Sigmoid colon (tissue), 7 donors: ENCODE results near the gene BIVM. TPM values are rescaled to one million over a fixed set of nuclear protein-coding genes. Genes with fewer than 3 reads are reported as not detected.

Source experiments
- DNase-seq: peaks from one replicate; pipeline ENCODE4 v3.0.0-alpha.2; 2019
- H3K27ac ChIP-seq, 4 donors: fragments of 200-600 bp; sonication (generic); one replicate each; pipeline ENCODE4 v1.5.1; 2016 to 2019; ENCODE audit warnings: mild to moderate bottlenecking in 1 of 4
- H3K27me3 ChIP-seq, 3 donors: fragments of 200-600 bp; sonication (generic); one replicate each; pipeline ENCODE4 v1.5.1; 2019; ENCODE audit warnings: mild to moderate bottlenecking in 1 of 3
- H3K36me3 ChIP-seq, 4 donors: fragments of 200-600 bp; sonication (generic); one replicate each; pipeline ENCODE4 v1.5.1; 2016 to 2019
- H3K4me1 ChIP-seq, 4 donors: fragments of 200-600 bp; sonication (generic); one replicate each; pipeline ENCODE4 v1.5.1; 2017 to 2019
- H3K4me3 ChIP-seq, 4 donors: fragments of 200-600 bp; sonication (generic); one replicate each; pipeline ENCODE4 v1.5.1; 2017 to 2019; ENCODE audit warnings: mild to moderate bottlenecking in 2 of 4, moderate library complexity in 1 of 4
- H3K9me3 ChIP-seq, 4 donors: fragments of 200-600 bp in 3 of 4; sonication (generic) in 3 of 4; one replicate each; pipeline versions ENCODE4 v1.5.1 to v1.6.1; 2013 to 2019
- EP300 ChIP-seq, 4 donors: sonication (generic); formaldehyde crosslinking; IDR thresholded peaks; one replicate each; pipeline ENCODE4 v1.6.1; 2017; ENCODE audit warnings: antibody characterized with exemption in 4 of 4
- POLR2A ChIP-seq, 2 donors: fragments of 450-650 bp; IDR thresholded peaks; one replicate each; pipeline ENCODE4 v1.6.1; 2016; ENCODE audit warnings: antibody characterized with exemption in 2 of 2, mild to moderate bottlenecking in 2 of 2, moderate library complexity in 2 of 2
- POLR2AphosphoS5 ChIP-seq, 4 donors: sonication (generic); formaldehyde crosslinking; IDR thresholded peaks; one replicate each; pipeline ENCODE4 v1.6.1; 2017; ENCODE audit warnings: antibody characterized with exemption in 4 of 4
- WGBS, 2 donors: extraction: QIAGEN DNeasy Blood & Tissue Kit; methylation state at CpG; one replicate each; pipeline ENCODE4 v1.1.7; 2013; 5-methylcytosine and 5-hydroxymethylcytosine counted together
- intact Hi-C: fragments of 100-400 bp; cut with DNase I; formaldehyde crosslinking; loops from one replicate; pipeline ENCODE4 v1.15.1; 2023
- polyA plus RNA-seq, 3 donors: library from polyadenylated mRNA; stranded (reverse); fragments of 200-250 nt; gene quantifications; one replicate each; pipeline ENCODE4 v1.2.3, GENCODE V29; 2013
- total RNA-seq, 4 donors: library from RNA; depleted of rRNA; stranded (reverse); fragments of >200 nt; gene quantifications; one replicate each; pipeline ENCODE4 v1.1.0, GENCODE V29; 2016
- TF ChIP-seq, protein P1 (sequence below), 4 experiments: fragments of 450-650 bp in 3 of 4; fragments of 200-600 bp in 1 of 4; IDR thresholded peaks; one replicate each; pipeline ENCODE4 v1.5.1; 2016 to 2019; ENCODE audit warnings: antibody characterized with exemption in 4 of 4, mild to moderate bottlenecking in 3 of 4, moderate library complexity in 2 of 4
- donor health status: healthy with polysubstance abuse.
- donor health status: Bipolar disorder and iron deficiency.
- donor health status: healthy.

The BIVM gene
- total and polyA plus RNA-seq, 7 donors, result 5.4 to 31.0 (median 14.8) TPM

DNA sequence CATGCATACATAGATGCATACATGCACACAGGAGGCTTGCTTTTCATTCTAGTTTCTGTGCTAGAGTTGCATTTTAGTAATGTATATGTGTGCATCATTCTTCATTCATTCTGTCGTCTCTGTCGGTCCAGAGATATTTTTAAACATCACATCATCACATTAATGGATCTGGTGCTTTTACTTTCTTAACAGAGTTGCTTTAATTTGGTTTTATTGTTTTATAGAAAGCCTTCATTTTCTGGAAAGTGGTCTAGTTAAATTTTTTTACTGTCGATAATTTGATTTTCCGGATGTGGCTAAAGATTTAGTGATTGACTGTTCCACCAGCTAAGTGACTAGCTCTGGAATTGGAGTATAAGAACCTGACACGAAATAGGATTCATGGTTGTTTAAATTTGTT lies 16.9 kb downstream of the BIVM start:
- Histone ChIP-seq H3K27me3 (no peaks in the 10 kb centered on the region), H3K36me3 (peaks cover 0 to 28% (median 6%) of the 10 kb centered on the region in 4 donors), H3K9me3 (no peaks in the 10 kb centered on the region), H3K4me1 (peaks cover 0 to 12% (median 3%) of the 10 kb centered on the region in 4 donors), H3K4me3 (no peak overlapping the region), H3K27ac (no peak overlapping the region)
- no peak for DNase-seq
- TF ChIP-seq POLR2A (IDR thresholded peaks at IDR 0.05), result no peak
- WGBS, 2 donors, result 91 to 93% methylated on average over 5 of the region's 5 CpGs
- intact Hi-C loops, result no loop called here

DNA sequence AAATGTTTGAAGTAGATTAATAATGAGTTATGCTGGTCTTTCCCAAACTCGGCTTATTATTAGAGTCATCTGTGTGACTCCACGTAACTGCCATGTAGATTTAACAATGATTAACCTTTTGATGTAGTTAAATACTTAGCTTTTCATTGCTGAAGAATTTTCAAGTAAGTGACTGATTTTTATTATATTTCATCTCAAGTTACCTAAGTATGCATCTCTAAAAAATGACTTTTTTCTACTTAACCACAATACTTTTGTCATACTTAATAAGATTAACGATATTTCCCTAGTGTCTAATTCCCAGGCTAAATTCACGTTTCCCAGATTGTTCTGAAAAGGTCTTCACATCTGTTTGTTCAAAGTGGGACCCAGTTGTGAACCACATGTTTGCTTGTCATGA lies 17.8 kb downstream of the BIVM start:
- TF ChIP-seq, protein P1, sequence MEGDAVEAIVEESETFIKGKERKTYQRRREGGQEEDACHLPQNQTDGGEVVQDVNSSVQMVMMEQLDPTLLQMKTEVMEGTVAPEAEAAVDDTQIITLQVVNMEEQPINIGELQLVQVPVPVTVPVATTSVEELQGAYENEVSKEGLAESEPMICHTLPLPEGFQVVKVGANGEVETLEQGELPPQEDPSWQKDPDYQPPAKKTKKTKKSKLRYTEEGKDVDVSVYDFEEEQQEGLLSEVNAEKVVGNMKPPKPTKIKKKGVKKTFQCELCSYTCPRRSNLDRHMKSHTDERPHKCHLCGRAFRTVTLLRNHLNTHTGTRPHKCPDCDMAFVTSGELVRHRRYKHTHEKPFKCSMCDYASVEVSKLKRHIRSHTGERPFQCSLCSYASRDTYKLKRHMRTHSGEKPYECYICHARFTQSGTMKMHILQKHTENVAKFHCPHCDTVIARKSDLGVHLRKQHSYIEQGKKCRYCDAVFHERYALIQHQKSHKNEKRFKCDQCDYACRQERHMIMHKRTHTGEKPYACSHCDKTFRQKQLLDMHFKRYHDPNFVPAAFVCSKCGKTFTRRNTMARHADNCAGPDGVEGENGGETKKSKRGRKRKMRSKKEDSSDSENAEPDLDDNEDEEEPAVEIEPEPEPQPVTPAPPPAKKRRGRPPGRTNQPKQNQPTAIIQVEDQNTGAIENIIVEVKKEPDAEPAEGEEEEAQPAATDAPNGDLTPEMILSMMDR (IDR thresholded peaks at IDR 0.05), result no peak
- TF ChIP-seq POLR2A (IDR thresholded peaks at IDR 0.05), result no peak
- TF ChIP-seq POLR2AphosphoS5 (IDR thresholded peaks at IDR 0.05), result no peak
- no peak for TF ChIP-seq EP300 (IDR thresholded peaks at IDR 0.05)
- Histone ChIP-seq H3K4me1 (peaks cover 0 to 12% (median 3%) of the 10 kb centered on the region in 4 donors), H3K4me3 (no peak overlapping the region), H3K36me3 (peaks cover 0 to 34% (median 6%) of the 10 kb centered on the region in 4 donors), H3K27ac (no peak overlapping the region), H3K9me3 (no peaks in the 10 kb centered on the region), H3K27me3 (no peaks in the 10 kb centered on the region)
- 92 to 93% methylated on average over 4 of the region's 4 CpGs for WGBS, 2 donors
- intact Hi-C loops, result no loop called here
- no peak for DNase-seq

DNA sequence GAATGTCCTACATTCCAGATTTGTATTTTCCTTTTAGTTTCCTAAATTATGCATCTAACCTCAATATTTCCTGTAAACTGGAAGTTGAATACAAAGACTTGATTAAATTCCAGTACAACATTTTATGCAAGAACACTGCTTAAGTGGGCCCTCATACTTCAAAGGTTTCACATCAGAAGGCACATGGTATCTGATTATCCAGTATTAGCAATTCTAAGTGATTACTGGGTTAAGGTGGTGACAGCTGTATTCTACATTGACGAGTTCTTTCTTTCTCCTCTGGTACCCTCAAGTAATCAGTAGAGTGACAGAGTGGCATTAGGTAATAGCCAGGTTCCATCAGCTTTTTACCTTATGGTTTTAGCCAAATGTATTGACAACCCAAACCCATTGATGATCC lies 18.3 kb downstream of the BIVM start:
- DNase-seq, result no peak
- H3K27ac ChIP-seq, result no peak overlapping the region
- H3K4me3 ChIP-seq, result no peak overlapping the region
- H3K4me1 ChIP-seq, result peaks cover 0 to 12% (median 3%) of the 10 kb centered on the region in 4 donors
- no peaks in the 10 kb centered on the region for H3K27me3 ChIP-seq
- intact Hi-C loops, result no loop called here
- no peaks in the 10 kb centered on the region for H3K9me3 ChIP-seq
- TF ChIP-seq EP300 (IDR thresholded peaks at IDR 0.05), result no peak
- TF ChIP-seq, protein P1 (IDR thresholded peaks at IDR 0.05), result no peak
- no peak for TF ChIP-seq POLR2A (IDR thresholded peaks at IDR 0.05)
- H3K36me3 ChIP-seq, result peaks cover 0 to 39% (median 9%) of the 10 kb centered on the region in 4 donors
- WGBS, 2 donors, result 94 to 98% methylated on average over 1 of the region's 1 CpG

DNA sequence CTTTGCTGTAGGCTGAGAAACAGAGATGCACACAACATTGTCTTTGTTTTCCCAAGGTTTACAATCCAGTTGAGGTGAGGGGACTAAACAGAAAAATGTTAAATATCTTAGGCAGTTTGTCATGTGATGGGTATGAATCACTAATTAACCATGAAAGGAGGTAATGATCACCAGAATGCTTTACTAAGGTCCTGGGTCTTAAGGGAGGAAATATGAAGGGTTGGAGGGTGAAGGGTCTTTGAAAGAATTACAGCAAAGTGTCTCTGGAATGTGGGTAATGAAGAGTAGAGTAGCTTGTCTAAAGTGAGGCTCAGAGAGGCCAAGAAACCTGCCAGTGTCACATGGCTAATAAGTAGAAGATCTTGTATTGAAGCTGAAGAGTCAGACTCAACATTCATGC lies 19.0 kb downstream of the BIVM start:
- no peak for DNase-seq
- Histone ChIP-seq H3K36me3 (peaks cover 2 to 46% (median 11%) of the 10 kb centered on the region in 4 donors), H3K4me1 (peaks cover 0 to 7% (median 3%) of the 10 kb centered on the region in 4 donors), H3K4me3 (no peak overlapping the region), H3K27ac (no peak overlapping the region), H3K27me3 (no peaks in the 10 kb centered on the region), H3K9me3 (no peaks in the 10 kb centered on the region)
- TF ChIP-seq POLR2AphosphoS5 (IDR thresholded peaks at IDR 0.05) (no peak), POLR2A (IDR thresholded peaks at IDR 0.05) (no peak), EP300 (IDR thresholded peaks at IDR 0.05) (no peak)
- TF ChIP-seq, protein P1 (IDR thresholded peaks at IDR 0.05), result no peak
- intact Hi-C loops, result no loop called here

DNA sequence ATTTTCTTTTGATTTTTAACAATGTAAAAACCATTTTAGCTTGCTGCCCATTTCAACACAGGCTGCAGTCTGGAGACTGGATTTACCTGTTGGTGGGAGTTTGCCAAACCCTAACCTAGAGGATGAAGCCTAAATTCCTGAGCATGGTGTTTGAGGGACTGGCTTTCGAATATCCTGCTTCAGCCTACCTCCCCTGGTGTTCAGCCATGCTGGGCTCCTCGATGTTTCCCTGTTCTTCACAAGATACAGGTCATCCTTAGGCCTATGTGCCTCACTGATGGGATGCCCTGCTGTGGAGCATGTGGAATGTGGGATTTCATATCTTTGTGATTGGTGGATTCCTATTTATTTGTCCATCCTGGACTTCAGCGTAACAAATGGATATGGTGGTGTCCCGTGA lies 26.5 kb downstream of the BIVM start:
- Histone ChIP-seq H3K36me3 (peaks cover 0 to 83% (median 19%) of the 10 kb centered on the region in 4 donors), H3K27me3 (no peaks in the 10 kb centered on the region), H3K4me3 (no peak overlapping the region), H3K27ac (no peak overlapping the region), H3K9me3 (no peaks in the 10 kb centered on the region), H3K4me1 (no peaks in the 10 kb centered on the region)
- no peak for DNase-seq
- intact Hi-C loops, result no loop called here
- TF ChIP-seq POLR2AphosphoS5 (IDR thresholded peaks at IDR 0.05) (no peak), EP300 (IDR thresholded peaks at IDR 0.05) (no peak)
- TF ChIP-seq, protein P1 (IDR thresholded peaks at IDR 0.05), result no peak
- WGBS, 2 donors, result 96 to 98% methylated on average over 4 of the region's 4 CpGs
